Endodermal cell (in vitro differentiated cells): Measurements from ENCODE around the gene DBR1. TPM values are rescaled to one million over a fixed set of nuclear protein-coding genes. Genes with fewer than 3 reads are reported as not detected.

Experiments used
- DNase-seq: peaks from one replicate; pipeline ENCODE4 v3.0.0-alpha.2; 2017
- H3K27ac ChIP-seq: 2 replicates; pipeline ENCODE4 v1.5.1; 2013; ENCODE audit warnings: mild to moderate bottlenecking, low read depth, low read length, moderate library complexity
- H3K27me3 ChIP-seq: 2 replicates; pipeline ENCODE4 v1.6.1; 2013; ENCODE audit warnings: mild to moderate bottlenecking, low read length, moderate library complexity; ENCODE audit not compliant: insufficient read depth, control insufficient read depth, poor library complexity, severe bottlenecking
- H3K36me3 ChIP-seq: 2 replicates; pipeline ENCODE4 v1.7.0; 2013; ENCODE audit warnings: mild to moderate bottlenecking, low read length, moderate library complexity; ENCODE audit not compliant: control insufficient read depth, insufficient read depth
- H3K4me1 ChIP-seq: one replicate; pipeline ENCODE4 v1.7.0; 2013; ENCODE audit warnings: low read length; ENCODE audit not compliant: control insufficient read depth, insufficient read depth
- H3K4me3 ChIP-seq: 2 replicates; pipeline ENCODE4 v1.5.1; 2013; ENCODE audit warnings: mild to moderate bottlenecking, low read length, moderate library complexity
- H3K9ac ChIP-seq: 2 replicates; pipeline ENCODE4 v1.6.1; 2013; ENCODE audit warnings: mild to moderate bottlenecking, low read length, moderate library complexity; ENCODE audit not compliant: poor library complexity, severe bottlenecking; ENCODE audit errors: extremely low read depth
- H3K9me3 ChIP-seq: 2 replicates; pipeline ENCODE4 v1.6.1; 2013; ENCODE audit warnings: mild to moderate bottlenecking, low read length, moderate library complexity; ENCODE audit not compliant: control insufficient read depth
- H3K27ac Mint-ChIP-seq: 2 replicates; pipeline ENCODE4 v1.8.0; 2020; ENCODE audit warnings: mixed read lengths
- H3K27me3 Mint-ChIP-seq: 2 replicates; pipeline ENCODE4 v1.8.0; 2021; ENCODE audit warnings: mild to moderate bottlenecking, mixed read lengths; ENCODE audit not compliant: insufficient read depth
- H3K36me3 Mint-ChIP-seq: 2 replicates; pipeline ENCODE4 v1.8.0; 2020; ENCODE audit warnings: low read depth, mixed read lengths
- H3K4me1 Mint-ChIP-seq: 2 replicates; pipeline ENCODE4 v1.8.0; 2020; ENCODE audit warnings: mixed read lengths
- H3K4me3 Mint-ChIP-seq: 2 replicates; pipeline ENCODE4 v1.8.0; 2020; ENCODE audit warnings: mild to moderate bottlenecking, moderate library complexity, mixed read lengths
- H3K9me3 Mint-ChIP-seq: 2 replicates; pipeline ENCODE4 v1.8.0; 2020; ENCODE audit warnings: mild to moderate bottlenecking, mixed read lengths
- WGBS, 2 experiments: methylation state at CpG; one replicate each; pipeline versions ENCODE4 v1.1.5 to v1.1.7; 2013; ENCODE audit warnings: missing lambda C conversion rate in 2 of 2, mixed read lengths in 1 of 2; ENCODE audit not compliant: insufficient coverage in 1 of 2, insufficient read length in 1 of 2; 5-methylcytosine and 5-hydroxymethylcytosine counted together
- total RNA-seq, 2 donors: library from RNA; stranded (reverse); fragmentation: NEBNext Ultra II Directional in 1 of 2; extraction: Animal tissue kit (Norgen Biotek cat#: 25700) in 1 of 2; gene quantifications; 2 replicates in 1 of 2; 3 replicates in 1 of 2; pipeline ENCODE4 v1.2.1, GENCODE V29; 2021
- TF ChIP-seq, protein P1 (sequence below): fragments of 200-600 bp; sonication (generic); conservative IDR thresholded peaks from 2 replicates; pipeline ENCODE4 v1.5.0; 2021; ENCODE audit warnings: antibody characterized with exemption, mild to moderate bottlenecking

Gene DBR1
- total RNA-seq, 2 donors from 2014 or later, result 17.7 to 22.0 TPM

DNA sequence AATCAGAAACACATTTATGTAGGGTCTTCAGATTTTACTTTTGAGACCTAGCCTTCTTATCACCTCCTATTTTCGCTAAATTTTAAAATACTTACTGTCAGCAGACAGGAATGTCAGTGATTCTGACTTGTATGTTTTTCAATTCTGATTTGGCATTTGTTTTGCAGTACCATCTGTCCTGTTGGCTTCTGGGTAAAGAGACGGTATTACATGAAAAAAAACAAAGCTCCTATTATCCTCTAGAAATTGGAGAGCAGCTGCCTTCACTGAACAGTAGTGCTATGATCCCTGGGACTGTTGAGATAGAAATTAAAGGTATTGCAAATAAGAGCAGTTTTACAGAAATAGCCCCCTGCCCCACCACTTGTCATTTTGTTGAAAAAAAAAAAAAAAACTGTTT lies 20.8 kb upstream of the DBR1 start:
- H3K9ac ChIP-seq, result no peak overlapping the region
- TF ChIP-seq, protein P1, sequence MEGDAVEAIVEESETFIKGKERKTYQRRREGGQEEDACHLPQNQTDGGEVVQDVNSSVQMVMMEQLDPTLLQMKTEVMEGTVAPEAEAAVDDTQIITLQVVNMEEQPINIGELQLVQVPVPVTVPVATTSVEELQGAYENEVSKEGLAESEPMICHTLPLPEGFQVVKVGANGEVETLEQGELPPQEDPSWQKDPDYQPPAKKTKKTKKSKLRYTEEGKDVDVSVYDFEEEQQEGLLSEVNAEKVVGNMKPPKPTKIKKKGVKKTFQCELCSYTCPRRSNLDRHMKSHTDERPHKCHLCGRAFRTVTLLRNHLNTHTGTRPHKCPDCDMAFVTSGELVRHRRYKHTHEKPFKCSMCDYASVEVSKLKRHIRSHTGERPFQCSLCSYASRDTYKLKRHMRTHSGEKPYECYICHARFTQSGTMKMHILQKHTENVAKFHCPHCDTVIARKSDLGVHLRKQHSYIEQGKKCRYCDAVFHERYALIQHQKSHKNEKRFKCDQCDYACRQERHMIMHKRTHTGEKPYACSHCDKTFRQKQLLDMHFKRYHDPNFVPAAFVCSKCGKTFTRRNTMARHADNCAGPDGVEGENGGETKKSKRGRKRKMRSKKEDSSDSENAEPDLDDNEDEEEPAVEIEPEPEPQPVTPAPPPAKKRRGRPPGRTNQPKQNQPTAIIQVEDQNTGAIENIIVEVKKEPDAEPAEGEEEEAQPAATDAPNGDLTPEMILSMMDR, result no peak
- 100% methylated on average over 2 of the region's 2 CpGs for WGBS, 2 experiments
- H3K4me1 ChIP-seq, result no peaks in the 10 kb centered on the region
- no peak overlapping the region for H3K27ac Mint-ChIP-seq
- peaks cover 27% of the 10 kb centered on the region for H3K36me3 ChIP-seq
- H3K9me3 Mint-ChIP-seq, result no peaks in the 10 kb centered on the region
- no peak overlapping the region for H3K27ac ChIP-seq
- H3K9me3 ChIP-seq, result peaks cover 6% of the 10 kb centered on the region
- no peaks in the 10 kb centered on the region for H3K27me3 ChIP-seq
- peaks cover 1% of the 10 kb centered on the region for H3K4me1 Mint-ChIP-seq
- DNase-seq, result no peak
- no peak overlapping the region for H3K4me3 Mint-ChIP-seq
- H3K27me3 Mint-ChIP-seq, result no peaks in the 10 kb centered on the region
- peaks cover 26% of the 10 kb centered on the region for H3K36me3 Mint-ChIP-seq
- H3K4me3 ChIP-seq, result no peak overlapping the region

DNA sequence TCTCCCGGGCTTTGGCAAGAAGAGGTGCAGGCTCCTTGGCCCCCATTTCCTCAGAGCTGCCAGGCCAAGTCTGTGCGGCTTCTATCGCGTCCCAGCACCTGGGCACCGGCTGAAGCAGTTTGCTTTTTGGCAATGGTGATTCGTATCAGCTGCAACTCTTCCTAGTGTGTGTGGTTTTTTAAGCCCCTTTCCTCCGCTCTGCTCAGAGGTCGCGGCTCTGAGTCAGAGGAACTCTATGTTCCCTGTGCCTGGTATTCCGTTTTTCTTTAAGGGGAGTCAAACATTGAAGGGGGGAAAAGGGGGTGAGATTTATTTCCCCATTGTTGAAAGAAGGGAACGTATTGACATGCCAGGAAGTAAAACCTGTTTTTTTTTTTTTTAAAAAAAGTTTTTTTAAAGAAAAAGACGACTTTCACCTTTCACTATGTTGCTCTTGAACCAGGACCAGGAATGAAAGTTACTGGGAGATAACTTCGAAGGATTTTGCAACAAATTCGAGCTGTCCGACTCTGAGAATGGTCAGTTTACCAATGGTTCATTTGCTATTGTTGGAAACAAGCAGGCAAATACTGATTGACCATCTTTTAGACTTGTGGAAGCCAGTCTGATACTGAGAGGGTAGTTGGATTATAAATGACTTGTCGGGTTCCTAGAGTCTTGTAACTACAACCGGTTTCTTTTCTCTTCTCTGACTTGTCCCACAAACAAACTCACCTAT lies 13.5 kb upstream of the DBR1 start:
- H3K4me3 ChIP-seq, result peak overlapping the region; percentile 89
- peak overlapping the region; percentile 100 for H3K27ac Mint-ChIP-seq
- 9 to 12% methylated on average over 14 to 17 of the region's 17 CpGs for WGBS, 2 experiments

DNA sequence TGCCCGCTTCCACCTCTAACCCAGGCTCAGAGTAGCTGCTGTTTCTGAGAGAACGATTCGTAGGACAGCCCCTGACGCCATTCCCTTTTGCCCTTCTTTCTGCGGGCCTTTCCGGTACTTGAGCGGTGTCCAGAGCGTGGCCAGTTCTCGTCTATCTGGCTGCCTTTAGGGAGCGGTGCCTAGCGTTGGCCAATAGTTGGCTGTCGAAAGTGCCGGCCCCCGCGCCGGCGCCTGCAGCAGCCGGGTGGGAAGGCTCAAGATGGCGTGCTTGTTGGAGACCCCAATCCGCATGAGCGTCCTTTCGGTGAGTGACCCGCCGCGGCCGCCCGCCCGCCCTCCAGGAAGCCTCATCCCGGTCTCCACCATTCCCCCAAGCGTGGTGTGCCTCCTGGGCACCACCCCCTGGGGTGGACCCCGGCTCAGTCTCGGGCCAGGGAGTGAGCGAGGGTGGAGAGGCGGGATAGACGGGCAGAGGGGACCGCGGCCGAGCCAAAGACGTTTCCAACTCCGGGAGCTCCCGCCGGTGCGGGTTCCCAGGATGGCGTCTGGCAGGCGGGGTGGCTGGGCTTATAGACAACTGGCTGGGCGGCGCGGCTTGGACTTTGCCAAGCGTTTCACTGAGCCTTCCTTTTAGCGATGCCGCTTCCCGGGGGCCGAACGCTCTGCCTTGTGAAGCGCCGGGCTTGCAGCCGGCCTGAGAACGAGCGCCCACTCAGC lies 12.7 kb upstream of the DBR1 start, which contains the start of gene ARMC8:
Gene ARMC8 (plus strand): TSS at position 6 of the 717 bp plus-strand sequence. CDS start 254 bp downstream, at position 260.
- peaks cover 28% of the 10 kb centered on the region for H3K27me3 ChIP-seq
- TF ChIP-seq, protein P1, result no peak
- H3K9me3 ChIP-seq, result peaks cover 6% of the 10 kb centered on the region
- peak within 1 kb of the TSS; percentile 73 for H3K9ac ChIP-seq
- 0% methylated on average over 16 to 59 of the region's 59 CpGs for WGBS, 2 experiments
- H3K27me3 Mint-ChIP-seq, result peaks cover 32% of the 10 kb centered on the region
- DNase-seq, result peak; percentile 90
- H3K27ac ChIP-seq, result peak within 1 kb of the TSS; percentile 94
- H3K4me3 Mint-ChIP-seq, result peak within 1 kb of the TSS; percentile 88
- H3K36me3 ChIP-seq, result peaks cover 16% of the 10 kb centered on the region
- no peaks in the 10 kb centered on the region for H3K9me3 Mint-ChIP-seq
- H3K4me3 ChIP-seq, result peak within 1 kb of the TSS; percentile 89
- peak within 1 kb of the TSS; percentile 100 for H3K27ac Mint-ChIP-seq
- peaks cover 19% of the 10 kb centered on the region for H3K4me1 Mint-ChIP-seq
- H3K36me3 Mint-ChIP-seq, result peaks cover 17% of the 10 kb centered on the region
- H3K4me1 ChIP-seq, result no peaks in the 10 kb centered on the region

More for the DNA sequence above, 13.5 kb upstream of the DBR1 start:
- TF ChIP-seq, protein P1, result no peak
- peaks cover 30% of the 10 kb centered on the region for H3K27me3 Mint-ChIP-seq
- Histone ChIP-seq H3K36me3 (peaks cover 18% of the 10 kb centered on the region), H3K27me3 (peaks cover 25% of the 10 kb centered on the region), H3K27ac (no peak overlapping the region), H3K9me3 (peaks cover 6% of the 10 kb centered on the region), H3K4me1 (no peaks in the 10 kb centered on the region), H3K9ac (peak overlapping the region; percentile 73)
- peak overlapping the region; percentile 88 for H3K4me3 Mint-ChIP-seq
- H3K4me1 Mint-ChIP-seq, result peaks cover 19% of the 10 kb centered on the region
- peaks cover 17% of the 10 kb centered on the region for H3K36me3 Mint-ChIP-seq
- DNase-seq, result no peak
- no peaks in the 10 kb centered on the region for H3K9me3 Mint-ChIP-seq
